ENCODE data around the gene SRXN1.

Gene SRXN1

DNA sequence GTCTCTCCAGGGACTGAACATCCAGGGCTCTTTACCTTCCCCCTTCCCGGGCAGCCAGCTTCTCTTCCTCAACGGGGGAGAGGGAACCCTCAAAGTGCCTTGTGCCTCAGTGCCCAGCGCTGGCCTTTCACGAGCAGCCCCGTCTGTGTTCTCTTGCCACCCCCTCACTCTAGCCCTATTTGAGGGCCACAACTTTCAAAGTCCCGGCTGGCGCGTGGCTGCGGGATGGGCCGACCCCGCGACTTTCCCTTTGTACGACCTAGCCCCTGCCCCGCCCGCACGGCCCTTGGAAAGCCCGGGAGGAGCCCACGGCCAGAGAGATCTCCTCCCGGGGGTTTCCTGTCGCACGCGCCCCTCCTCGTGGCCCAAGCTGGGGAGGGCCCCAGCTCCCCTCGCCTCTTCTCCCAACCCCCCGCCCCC is 22.0 kb upstream of the SRXN1 start:
- no peak for DNase-seq

DNA sequence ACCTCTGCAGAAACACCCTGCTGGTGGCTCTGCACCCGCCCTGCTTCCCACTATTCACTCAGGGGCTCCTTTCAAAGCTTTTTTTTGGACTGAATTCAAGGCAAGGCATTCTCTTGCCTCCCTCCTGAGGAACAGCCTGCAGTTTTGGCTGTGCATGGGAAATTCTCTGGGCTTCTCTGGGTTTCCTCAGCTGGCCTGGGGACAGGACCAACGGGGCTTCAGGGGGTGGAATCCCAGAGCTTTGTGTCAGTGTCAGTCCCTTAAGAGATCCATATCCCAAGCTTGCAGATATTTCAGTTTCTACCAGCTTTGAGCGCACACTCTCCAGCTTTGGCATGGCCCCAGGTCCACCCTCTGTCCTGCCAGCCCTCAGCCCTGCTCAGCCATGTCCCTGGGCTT is 20.6 kb upstream of the SRXN1 start:
- DNase-seq, result no peak

DNA sequence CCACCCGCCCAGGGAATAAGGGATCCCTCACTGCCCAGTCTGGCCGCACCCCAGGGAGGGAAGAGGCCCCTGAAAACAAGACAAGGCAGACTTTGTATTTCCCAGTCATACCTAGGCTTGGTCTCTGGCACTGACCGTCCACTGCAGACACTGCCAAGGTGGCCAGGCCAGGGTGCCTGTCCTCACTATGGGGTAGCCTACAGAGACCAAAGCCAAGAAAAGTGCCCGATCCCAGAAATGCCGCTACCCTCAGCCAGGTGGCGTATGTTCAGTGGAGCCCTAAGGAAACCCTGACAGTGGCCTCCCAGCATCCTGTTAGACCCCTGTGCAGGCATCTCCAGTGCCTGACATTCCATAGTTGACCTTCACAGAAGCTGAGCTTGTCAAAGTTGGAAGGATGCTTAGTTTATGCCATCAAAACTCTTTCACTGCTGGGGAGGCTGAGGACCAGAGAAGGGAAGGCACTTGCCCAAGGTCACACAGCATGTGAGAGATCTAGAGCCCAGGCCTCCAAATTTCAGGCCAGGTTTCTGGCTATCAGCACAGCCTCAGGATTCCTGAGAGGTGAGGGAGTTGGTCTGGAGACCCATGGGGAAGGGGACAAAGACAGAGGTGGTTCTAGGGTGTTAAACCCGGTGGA is 20.1 kb upstream of the SRXN1 start:
- DNase-seq, result no peak

DNA sequence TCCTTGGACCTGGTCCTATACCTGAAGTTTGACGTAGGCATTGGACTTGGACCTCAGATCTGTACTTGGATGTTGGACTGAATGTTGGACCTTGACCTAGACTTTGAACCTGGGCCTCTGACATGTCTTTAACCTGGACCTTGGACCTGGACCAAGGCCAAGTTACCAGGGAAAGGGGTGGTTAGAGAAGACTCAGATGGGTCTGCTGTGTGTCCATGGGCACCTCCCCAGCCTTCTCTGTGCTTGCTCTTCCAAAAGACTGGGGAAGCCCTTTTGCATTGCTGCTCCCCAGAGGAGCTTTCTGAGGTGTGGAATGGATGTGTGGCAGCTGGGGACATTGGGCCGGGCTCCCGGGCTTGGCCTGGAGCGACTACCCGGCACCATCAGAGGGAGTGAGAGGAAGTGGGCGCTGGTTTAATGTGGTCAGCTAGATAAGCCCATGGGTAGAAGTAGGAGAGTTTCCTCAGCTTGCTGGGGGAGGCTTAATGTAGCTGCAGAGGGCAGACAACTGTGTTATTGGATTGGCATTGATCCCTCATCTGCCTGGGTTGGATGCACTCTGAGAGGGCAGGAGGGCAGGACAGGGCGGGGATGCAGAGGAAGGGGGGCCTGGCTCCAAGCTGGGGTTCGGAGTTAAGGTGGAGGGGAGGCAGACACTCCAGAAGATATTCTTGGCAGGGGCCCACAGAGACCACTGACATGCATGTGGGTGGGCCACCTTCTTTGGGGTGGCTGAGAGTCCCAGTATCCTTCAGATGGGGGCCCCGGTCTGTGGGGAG is 18.4 kb upstream of the SRXN1 start:
- DNase-seq, result no peak

DNA sequence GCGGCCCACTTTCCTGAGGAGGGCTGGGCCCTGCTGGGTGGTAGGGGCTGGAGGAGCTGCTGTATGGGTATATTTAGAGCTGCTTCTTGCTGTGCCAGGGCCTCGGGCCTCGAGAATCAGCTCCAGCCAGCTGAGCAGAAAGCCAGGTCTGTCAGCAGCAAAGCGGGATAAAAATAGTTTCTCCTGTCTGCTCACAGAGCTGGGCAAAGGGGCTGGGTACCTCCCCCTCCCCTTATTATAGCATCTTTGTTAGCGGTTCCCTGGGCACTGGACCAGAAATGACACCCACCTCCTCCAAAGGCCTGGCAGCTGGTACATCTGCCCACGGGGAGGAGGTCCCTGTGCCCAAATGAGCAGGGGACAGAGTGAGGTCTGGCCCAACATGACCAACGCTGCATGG is 16.6 kb upstream of the SRXN1 start:
- DNase-seq, result no peak

DNA sequence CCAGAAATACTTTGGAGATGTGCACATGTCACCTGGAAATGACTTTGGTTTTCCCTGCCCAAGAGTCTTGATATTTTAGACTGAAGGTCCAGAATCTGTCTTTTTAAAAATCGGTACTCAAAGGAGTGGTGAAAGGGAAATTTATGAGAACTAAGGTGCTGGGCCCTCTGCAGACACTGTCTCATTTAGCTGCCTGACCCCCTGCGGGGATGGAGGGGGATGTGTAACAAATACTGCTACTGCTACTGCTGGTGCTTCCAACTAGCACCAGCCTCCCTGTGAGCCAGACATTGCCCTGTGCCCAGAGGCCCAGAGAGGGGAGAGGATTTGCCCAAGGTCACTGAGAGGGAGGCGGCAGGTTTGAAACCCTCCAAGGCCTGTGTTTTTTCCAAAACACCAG is 15.6 kb upstream of the SRXN1 start:
- DNase-seq, result no peak

DNA sequence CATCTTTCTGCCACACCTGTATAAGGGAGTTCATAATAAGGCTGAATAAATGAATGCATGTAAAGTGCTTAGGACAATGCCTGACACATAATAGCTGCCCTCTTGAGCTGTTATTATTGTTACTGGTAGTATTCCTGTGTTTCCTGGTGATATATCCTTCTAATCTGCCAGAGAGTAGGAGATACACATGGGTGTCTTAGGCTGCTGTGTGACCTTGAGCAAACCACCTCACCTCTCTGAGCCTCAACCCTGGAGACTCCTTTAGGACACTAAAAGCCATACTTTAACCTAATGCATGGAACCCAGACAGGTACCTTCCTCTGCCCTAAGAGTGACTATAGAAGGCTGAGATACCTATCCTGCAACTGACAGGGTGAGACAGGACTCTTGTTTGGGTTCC is 15.1 kb upstream of the SRXN1 start:
- no peak for DNase-seq

DNA sequence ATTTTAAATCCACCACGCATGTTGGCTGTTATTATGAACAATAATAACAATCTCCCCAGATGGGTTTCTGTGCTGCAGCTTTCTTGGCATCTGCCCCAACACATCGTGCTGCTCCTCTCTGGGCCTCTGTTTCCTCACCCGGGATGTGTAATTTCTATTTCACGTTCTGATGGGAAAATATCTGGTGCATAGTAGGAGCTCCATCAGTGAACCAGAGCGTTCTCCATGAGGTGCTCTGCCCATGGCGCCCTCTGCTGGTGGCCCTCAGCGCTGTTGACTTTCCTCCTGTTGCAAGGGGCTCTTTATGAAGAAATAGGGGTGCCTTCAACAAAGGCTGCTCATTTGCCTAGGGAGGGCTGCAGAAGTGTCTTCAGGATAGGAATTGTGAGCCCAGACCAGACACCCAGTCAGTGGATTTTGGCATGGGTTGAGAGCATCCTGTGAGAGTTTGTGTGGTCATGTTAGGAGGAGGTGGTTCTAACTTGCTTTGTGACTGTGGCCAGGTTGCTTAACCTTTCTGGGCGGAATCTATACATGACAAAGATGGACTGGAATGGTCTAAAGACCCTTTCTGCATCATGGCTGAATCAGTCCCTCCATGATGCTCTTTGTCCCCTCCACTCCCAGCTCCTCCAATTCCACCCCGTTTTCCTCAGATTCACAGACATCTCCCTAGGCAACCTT is 14.5 kb upstream of the SRXN1 start:
- peak; percentile 50 for DNase-seq

DNA sequence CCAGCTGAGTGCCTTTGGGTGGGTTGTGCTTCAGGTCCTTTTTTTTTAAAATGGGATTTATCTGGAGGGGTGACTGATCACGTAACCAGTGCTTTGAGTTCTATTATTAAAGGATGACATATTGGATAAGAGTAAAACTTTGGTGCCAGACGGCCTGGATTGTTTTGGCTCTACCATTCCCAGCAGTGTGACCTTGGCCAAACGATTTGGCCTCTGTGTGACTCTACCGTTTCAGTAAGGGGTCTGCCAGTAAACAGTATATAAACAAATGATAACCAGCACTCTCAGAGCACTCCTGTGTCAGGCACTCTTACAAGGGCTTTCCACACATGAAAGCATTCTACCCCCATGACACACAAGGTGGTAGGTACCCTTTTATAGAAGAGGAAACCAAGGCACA is 13.9 kb upstream of the SRXN1 start:
- no peak for DNase-seq

DNA sequence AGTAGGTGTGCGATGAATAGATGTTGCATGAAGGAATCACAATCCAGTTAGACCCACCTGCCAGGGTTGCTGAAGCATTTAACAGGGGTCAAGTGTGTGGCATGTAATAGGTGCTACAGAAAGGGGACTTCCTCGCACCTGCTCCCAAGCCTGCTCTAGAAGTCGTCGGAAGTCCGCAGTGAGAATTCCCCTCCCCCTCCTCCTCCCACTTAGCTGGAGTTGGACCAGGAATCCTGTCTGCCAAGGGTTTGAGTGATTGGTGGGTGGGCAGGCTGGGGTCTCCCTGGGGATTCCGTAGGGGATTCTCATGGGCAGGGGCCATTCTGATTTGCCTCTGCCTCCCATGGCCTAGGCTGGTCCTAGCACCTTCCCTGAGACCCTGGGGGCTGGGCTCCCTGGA is 12.3 kb upstream of the SRXN1 start:
- no peak for DNase-seq

DNA sequence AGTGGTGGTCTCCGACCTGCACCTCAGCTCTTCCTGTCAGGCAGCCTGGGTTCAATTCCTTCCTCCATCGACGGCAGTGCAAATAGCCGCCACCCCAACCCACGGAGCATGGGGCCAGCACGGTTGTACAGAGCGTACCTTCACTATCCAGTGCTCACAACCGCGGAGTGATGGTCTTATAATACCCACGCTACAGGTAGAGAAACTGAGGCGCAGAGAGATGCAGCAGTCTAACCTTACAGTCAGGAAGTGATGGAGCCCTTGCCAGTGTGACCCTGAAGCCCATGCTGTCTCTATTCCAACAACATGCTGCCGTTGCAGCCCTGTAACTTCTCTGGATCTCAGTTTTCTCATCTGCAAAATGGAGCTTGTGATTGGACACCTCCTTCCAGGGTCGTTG is 11.6 kb upstream of the SRXN1 start:
- DNase-seq, result no peak

DNA sequence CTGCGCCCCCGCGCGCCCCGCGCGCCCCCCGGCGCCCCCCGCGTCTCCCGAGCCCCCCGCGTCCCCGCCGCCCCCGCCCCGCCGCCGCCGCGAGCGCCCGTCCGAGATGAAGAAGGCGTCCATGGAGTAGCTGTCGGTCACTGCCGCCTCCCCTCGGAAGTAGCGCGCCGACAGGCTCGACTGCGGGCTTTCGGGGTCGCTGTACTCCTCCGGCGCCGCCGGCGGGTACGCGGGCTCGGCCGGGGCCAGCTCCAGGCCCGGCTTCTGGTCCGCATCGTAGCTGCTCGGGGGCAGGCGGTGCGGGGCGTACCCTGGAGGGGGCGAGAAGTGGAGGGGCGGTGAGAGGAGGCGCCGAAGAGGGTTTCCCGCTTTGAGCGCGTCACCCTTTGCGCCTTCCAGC is 11.2 kb upstream of the SRXN1 start:
- DNase-seq, result no peak

DNA sequence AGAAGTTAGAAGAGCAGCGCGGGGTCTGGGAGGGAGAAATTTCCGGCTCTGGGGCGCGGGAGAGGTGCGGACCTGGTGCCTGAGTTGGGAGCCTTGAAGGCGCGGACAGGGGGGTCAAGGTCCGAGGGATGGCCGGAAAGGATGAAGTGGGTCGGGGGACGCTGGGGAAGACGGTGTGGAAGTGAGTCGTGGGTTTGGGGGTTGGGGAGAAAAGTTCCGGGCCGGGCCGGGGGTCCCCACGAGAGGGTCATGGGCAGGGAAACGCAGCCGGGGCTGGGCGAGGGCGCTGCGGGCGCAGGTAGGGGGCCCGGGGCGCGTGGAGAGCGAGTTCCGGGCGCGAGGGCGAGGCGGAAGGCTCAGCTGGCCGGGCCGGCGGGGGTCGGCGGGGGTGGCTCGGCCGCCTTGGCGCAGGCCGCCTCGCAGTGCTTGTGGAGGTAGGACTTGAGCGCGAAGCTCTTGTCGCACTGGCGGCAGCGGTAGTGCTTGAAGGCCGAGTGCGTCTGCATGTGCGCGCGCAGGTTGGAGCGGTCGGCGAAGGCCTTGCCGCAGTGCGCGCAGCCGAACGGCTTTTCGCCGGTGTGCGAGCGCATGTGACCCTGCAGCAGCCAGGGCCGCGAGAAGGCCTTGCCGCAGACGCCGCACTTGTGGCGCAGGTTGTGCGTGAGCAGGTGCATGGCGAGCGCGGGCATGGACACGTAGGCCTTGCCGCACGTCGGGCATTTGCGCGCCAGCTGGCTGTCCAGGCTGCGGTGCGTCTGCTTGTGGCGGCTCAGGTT is 10.5 kb upstream of the SRXN1 start:
- DNase-seq, result no peak

DNA sequence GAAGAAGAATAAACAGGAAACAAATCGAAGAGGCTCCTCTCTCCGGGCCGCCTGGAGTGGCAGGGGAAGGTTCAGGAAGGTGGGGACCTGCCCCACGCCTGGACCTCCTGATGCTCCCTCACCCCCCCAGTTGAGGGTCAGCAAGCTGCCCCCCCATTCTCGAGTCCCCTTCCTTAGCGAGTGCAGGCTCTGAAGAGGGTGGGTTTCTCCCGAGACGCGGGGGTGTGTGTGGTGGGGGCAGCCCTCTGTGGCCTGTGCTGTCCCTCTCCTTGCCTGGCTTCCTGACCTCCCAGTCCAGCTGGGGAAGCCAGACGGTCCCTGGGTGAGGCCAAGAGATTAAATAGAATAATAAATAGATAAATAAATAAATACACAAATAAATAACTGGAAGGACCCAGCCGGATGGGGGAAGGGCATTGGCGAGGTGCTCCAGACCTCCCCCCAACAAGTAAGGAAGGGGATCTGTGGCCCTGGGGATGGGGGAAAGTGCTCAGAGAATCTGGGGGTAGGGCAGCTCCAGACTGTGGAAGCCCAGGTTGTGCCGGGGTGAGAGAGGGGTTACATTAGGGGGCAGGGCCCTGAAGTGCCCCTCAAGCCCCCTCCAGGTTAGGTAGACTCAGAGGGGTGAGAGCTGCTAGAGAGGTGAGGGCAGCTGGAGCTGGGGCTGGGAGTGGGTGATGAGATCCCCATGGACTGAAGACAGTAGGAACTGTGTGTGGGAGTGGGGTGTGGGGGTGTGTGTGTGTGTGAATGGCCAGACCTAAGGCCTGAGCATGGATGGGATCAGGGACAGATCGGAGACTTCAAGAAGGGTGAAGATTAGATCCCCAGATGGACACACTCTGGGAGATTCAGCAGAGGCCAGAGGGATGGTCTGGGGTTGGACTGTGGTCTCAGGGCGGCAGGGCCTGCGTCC is 9.5 kb upstream of the SRXN1 start:
- DNase-seq, result no peak

DNA sequence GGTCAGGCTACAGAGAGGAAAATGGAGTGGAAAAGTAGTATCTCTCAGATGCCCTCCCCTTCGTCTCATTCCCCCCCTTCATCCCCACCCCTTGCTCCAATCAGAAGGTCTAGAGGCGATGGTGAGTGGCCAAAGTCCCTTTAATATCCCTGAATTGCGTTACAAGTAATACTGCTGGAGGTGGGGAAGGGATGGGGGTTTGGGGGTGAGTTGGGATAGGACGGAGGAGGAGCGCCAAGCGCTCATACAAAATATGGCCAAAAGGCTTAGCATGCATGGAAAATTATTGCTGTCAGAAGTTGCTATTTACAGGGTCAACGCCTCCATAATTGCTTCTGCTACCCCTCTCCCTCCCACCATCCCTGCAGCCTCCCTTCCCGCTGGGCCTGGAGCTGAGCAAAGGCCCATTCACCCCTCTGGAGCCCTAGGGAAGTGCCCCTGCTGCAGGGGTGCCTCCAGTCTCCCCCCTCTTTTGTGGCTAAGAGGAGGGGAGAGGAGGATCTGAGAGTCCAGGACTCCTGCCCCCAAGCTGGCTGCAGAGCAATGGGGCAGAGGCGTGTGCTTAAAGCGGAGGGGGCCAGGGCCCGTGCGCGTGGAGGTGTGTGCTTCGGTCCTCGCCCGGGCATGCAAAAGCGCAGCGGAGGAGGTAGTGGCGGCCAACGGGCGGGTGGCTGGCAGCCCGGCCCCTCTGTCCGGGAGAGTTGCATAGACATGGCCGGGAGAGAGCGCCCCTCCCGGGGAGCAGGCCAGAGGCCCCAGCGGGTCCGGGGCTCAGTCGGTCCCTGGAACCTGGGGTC is 8.7 kb upstream of the SRXN1 start:
- DNase-seq, result no peak

DNA sequence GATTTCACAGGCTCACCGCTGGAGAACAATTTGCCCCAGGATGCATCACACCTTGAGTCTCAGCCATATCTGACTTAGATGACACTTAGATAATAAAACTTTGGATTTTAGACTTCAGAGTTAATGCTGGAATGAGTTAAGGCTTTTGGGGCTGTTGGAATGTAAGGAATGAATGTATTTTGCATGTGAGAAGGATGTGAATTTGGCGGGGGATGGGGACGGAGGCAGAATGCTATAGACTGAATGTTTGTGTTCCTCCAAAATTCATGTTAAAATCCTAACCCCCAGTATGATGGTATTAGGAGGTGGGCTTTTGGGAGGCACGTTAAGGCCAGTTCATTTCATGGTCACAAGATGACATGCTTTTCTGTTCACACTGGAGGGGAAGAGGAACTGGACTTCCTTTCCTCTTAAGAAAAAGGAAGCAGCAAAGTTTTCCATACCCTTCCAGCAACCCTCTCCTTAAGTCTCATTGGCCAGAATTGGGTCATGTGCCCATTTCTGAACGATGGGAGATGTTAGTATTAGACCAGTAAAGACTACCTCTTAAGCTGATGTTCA is 5.8 kb upstream of the SRXN1 start:
- no peak for DNase-seq

DNA sequence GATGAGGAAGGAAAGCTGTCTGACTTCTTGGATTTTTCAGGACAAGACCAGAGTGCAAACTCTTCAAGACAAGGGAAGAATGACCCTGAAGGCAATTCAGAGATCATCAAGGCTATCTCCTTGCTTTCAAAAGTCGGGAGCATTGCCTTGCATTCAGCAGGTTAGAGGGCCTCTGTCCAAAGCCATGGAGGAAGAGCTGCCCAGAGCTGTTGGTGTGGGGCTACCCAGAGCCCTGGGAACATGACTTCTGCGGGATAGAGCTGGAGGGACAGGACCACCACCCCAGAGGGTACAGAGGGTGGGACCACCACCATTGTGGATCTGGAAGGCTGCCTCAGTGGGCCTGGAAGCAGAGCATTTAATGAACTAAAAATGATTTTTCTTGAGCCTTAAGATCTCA is 5.2 kb upstream of the SRXN1 start:
- no peak for DNase-seq

DNA sequence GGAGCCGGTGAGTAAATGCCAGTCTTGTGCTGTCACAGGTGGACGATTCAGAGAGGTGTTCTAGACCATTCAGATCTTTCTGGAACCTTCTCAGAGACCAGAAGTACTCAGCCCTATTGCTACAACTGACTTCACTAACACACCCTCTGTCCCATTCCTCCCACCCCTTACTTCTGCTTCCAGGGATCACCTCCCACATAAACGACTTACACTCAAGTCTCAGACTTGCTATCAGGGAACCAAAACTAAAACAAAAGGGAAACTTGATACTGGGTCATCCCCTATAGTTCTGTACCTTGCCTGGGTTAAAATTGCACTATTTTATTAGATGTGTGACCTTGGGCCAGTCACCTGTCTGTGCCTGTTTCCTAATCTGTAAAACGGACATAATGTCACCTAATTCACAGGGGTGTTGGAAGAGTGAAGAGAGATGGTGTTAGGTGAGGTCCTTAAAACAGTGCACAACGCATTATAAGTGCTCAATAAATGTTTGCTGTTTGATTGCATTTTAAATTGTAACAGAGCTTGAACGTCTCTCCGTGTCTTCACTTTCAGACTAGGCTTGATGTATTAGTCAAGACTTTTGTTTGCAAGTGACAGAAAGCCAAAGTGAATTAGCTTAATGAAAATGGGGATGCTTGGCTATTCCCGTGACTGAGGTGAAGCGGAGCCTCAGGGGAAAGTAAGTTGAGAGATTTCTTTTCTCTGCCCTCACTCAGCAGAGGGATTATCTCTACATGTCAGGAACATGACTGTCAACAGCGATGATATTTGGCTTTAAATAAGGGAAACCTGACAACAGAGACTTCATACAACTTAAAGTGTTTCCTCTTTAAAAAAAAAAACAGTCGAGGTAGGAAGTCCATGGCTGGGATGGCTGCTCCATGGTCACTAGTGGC is 3.0 kb upstream of the SRXN1 start:
- no peak for DNase-seq

DNA sequence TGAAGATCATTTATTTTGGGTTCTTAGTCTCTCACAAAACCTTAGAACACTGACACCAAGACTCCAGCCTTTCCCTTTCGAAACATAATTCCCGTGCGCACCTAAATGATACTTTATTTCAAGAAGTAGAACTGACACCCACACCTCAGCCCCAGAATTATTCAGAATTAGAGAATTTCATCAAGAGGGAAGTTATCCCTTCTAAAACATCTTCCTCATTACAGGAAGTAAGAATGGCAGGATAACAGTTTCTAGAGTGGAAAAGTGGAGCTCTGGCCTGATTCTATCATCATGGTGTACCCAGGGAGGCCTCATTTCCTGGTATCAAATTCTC is 1.4 kb upstream of the SRXN1 start:
- DNase-seq, result no peak

Measured in stimulated activated naive CD4-positive, alpha-beta T cell treated with Interleukin-2 at 50 U/mL for 16 hours (primary cell).